Measurements from ENCODE around the gene SLC16A12.

The SLC16A12 gene

DNA sequence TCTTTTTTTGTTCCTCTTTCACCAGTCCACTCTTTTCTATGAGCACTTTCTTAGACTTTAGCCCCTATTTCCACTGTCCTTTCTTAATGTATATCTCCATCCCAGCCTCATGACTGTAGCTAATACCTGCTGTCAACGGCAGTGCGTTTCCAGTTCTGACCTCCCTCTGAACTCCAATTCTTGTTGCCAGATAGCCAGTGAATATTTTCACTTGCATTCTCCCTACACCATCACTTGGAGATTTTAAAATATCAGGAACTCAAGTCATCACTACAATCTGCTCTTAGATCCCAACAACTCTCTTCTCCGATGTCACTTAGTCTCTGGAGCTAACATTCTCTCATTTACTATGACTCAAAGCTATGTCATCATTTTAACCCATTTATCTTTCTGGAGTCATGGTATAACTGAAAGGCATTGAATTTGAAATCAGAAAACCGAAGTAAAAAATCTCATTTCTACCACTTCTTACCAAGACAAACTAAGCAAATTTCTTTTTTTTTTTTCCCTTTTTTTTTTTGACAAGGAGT, 5.1 kb upstream of the SLC16A12 start:
- Histone ChIP-seq H3K4me3 (ENCODE audit: low read length) (no peak overlapping the region), H3K9ac (ENCODE audit: low read length) (no peak overlapping the region), H4K20me1 (ENCODE audit: insufficient read depth, low read length) (no peaks in the 10 kb centered on the region), H2AFZ (ENCODE audit: low read depth, low read length) (no peak overlapping the region), H3K36me3 (replicated peaks; ENCODE audit: low read depth, low read length) (no peaks in the 10 kb centered on the region), H3K4me2 (ENCODE audit: low read length) (no peak overlapping the region), H3K4me1 (ENCODE audit: low read length) (no peaks in the 10 kb centered on the region), H3K27ac (ENCODE audit: low read length) (no peak overlapping the region), H3K27me3 (ENCODE audit: low read depth, low read length) (no peaks in the 10 kb centered on the region), H3K9me3 (ENCODE audit: insufficient read depth, low read length) (no peaks in the 10 kb centered on the region), H3K79me2 (ENCODE audit: low read length) (no peaks in the 10 kb centered on the region)
- TF ChIP-seq, protein P1, sequence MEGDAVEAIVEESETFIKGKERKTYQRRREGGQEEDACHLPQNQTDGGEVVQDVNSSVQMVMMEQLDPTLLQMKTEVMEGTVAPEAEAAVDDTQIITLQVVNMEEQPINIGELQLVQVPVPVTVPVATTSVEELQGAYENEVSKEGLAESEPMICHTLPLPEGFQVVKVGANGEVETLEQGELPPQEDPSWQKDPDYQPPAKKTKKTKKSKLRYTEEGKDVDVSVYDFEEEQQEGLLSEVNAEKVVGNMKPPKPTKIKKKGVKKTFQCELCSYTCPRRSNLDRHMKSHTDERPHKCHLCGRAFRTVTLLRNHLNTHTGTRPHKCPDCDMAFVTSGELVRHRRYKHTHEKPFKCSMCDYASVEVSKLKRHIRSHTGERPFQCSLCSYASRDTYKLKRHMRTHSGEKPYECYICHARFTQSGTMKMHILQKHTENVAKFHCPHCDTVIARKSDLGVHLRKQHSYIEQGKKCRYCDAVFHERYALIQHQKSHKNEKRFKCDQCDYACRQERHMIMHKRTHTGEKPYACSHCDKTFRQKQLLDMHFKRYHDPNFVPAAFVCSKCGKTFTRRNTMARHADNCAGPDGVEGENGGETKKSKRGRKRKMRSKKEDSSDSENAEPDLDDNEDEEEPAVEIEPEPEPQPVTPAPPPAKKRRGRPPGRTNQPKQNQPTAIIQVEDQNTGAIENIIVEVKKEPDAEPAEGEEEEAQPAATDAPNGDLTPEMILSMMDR (IDR thresholded peaks at IDR 0.05; ENCODE audit: low read depth, low read length), result no peak
- TF ChIP-seq EZH2phosphoT487 (IDR thresholded peaks at IDR 0.05; ENCODE audit: low read depth), result no peak

DNA sequence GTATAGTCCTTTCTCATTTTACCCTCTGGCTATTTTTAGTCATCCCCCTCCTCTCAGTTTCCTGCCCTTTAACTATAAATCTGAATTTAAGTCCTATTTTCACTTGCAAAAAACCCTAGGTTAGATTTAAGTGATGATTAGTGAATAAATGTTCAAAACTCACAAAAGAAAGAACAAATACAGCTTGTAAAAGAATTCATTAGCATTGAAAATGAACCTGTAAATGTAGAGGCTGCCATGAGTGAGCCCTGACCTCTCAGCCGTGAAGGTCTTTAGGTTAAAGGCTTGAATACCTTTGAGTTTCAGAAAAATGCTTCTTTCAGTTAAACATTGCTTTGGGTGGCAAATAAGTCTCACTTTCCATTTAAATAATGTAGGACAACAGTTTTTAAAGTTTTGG, 2.0 kb upstream of the SLC16A12 start:
- Histone ChIP-seq H3K36me3 (replicated peaks; ENCODE audit: low read depth, low read length) (no peaks in the 10 kb centered on the region), H3K4me3 (ENCODE audit: low read length) (no peak overlapping the region), H3K27me3 (ENCODE audit: low read depth, low read length) (no peaks in the 10 kb centered on the region), H2AFZ (ENCODE audit: low read depth, low read length) (no peak overlapping the region), H3K4me1 (ENCODE audit: low read length) (no peaks in the 10 kb centered on the region), H3K9ac (ENCODE audit: low read length) (no peak overlapping the region), H3K9me3 (ENCODE audit: insufficient read depth, low read length) (no peaks in the 10 kb centered on the region), H3K4me2 (ENCODE audit: low read length) (no peak overlapping the region), H3K27ac (ENCODE audit: low read length) (no peak overlapping the region), H4K20me1 (ENCODE audit: insufficient read depth, low read length) (no peaks in the 10 kb centered on the region), H3K79me2 (ENCODE audit: low read length) (no peaks in the 10 kb centered on the region)
- TF ChIP-seq, protein P1 (IDR thresholded peaks at IDR 0.05; ENCODE audit: low read depth, low read length), result no peak
- TF ChIP-seq EZH2phosphoT487 (IDR thresholded peaks at IDR 0.05; ENCODE audit: low read depth), result no peak

GRCh38 chr10:89536013-89536354, 590 bp upstream of the SLC16A12 start:
- no peaks in the 10 kb centered on the region for H3K4me1 ChIP-seq (ENCODE audit: low read length)
- no peak overlapping the region for H2AFZ ChIP-seq (ENCODE audit: low read depth, low read length)
- H3K36me3 ChIP-seq (replicated peaks; ENCODE audit: low read depth, low read length), result no peaks in the 10 kb centered on the region
- H3K4me3 ChIP-seq (ENCODE audit: low read length), result no peak overlapping the region
- TF ChIP-seq, protein P1 (IDR thresholded peaks at IDR 0.05; ENCODE audit: low read depth, low read length), result no peak
- no peak for TF ChIP-seq EZH2phosphoT487 (IDR thresholded peaks at IDR 0.05; ENCODE audit: low read depth)
- H3K27me3 ChIP-seq (ENCODE audit: low read depth, low read length), result no peaks in the 10 kb centered on the region
- H3K9ac ChIP-seq (ENCODE audit: low read length), result no peak overlapping the region
- H3K79me2 ChIP-seq (ENCODE audit: low read length), result no peaks in the 10 kb centered on the region
- no peak overlapping the region for H3K27ac ChIP-seq (ENCODE audit: low read length)
- H4K20me1 ChIP-seq (ENCODE audit: insufficient read depth, low read length), result no peaks in the 10 kb centered on the region
- H3K4me2 ChIP-seq (ENCODE audit: low read length), result no peak overlapping the region
- no peaks in the 10 kb centered on the region for H3K9me3 ChIP-seq (ENCODE audit: insufficient read depth, low read length)

DNA sequence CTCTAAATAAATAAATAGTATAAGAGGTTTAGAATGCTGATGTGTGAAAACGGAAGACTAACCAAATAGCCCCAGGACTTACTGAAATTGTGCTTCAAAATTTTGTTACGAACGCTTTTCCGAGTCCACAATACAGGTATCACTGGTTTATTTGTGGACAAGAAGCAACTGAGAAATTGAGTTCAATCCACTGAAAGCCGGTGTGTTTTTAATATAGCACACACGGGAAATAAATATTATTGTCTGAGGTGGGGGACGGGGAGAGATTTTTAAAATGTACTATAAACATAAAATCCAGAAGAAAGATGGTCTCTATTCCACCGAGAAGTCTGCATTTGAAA, 598 bp downstream of the SLC16A12 start:
- Histone ChIP-seq H3K4me2 (ENCODE audit: low read length) (no peak overlapping the region), H3K4me3 (ENCODE audit: low read length) (no peak overlapping the region), H3K9ac (ENCODE audit: low read length) (no peak overlapping the region)

More for the DNA sequence above, 598 bp downstream of the SLC16A12 start:
- Histone ChIP-seq H3K36me3 (replicated peaks; ENCODE audit: low read depth, low read length) (no peaks in the 10 kb centered on the region), H4K20me1 (ENCODE audit: insufficient read depth, low read length) (no peaks in the 10 kb centered on the region), H3K79me2 (ENCODE audit: low read length) (no peaks in the 10 kb centered on the region), H3K27me3 (ENCODE audit: low read depth, low read length) (no peaks in the 10 kb centered on the region), H3K9me3 (ENCODE audit: insufficient read depth, low read length) (no peaks in the 10 kb centered on the region), H2AFZ (ENCODE audit: low read depth, low read length) (no peak overlapping the region), H3K27ac (ENCODE audit: low read length) (no peak overlapping the region), H3K4me1 (ENCODE audit: low read length) (no peaks in the 10 kb centered on the region)
- no peak for TF ChIP-seq EZH2phosphoT487 (IDR thresholded peaks at IDR 0.05; ENCODE audit: low read depth)
- TF ChIP-seq, protein P1 (IDR thresholded peaks at IDR 0.05; ENCODE audit: low read depth, low read length), result no peak
